Activated B cell treated with CpG ODN at 0.5 μM for 24 hours (primary cell): ENCODE data around the gene PPP3R2. TPM values are rescaled to one million over a fixed set of nuclear protein-coding genes. Genes with fewer than 3 reads are reported as not detected.
"Not testable (repeated sequence)": the region's sequence is repeated elsewhere in the genome, so short reads cannot be mapped to it uniquely, and the experiment has no call there.

Source experiments
- ATAC-seq: fragments of 200-7000 bp; cut with Tn5 transposase; one replicate; pipeline ENCODE4 v1.10.0; 2021; ENCODE audit warnings: low read depth, mild to moderate bottlenecking, moderate library complexity
- CTCF ChIA-PET: fragments of 350-600 bp; sonication (Branson Sonifier 250); formaldehyde crosslinking; loops from one replicate; lab custom pipeline; 2021; ENCODE audit warnings: antibody characterized with exemption; lab: Charles Lee
- POLR2A ChIA-PET: fragments of 350-600 bp; sonication (Branson Sonifier 250); formaldehyde crosslinking; loops from one replicate; lab custom pipeline; 2021; ENCODE audit warnings: antibody characterized with exemption; lab: Charles Lee
- DNase-seq: peaks from one replicate; pipeline ENCODE4 v3.0.0; 2022
- H3K27ac Mint-ChIP-seq: one replicate; pipeline ENCODE4 v1.8.0; 2020; ENCODE audit warnings: mixed read lengths
- H3K27me3 Mint-ChIP-seq: one replicate; pipeline ENCODE4 v1.8.0; 2021; ENCODE audit warnings: mixed read lengths
- H3K36me3 Mint-ChIP-seq: one replicate; pipeline ENCODE4 v1.8.0; 2021; ENCODE audit warnings: low read depth, mixed read lengths
- H3K4me1 Mint-ChIP-seq: one replicate; pipeline ENCODE4 v1.8.0; 2021; ENCODE audit warnings: mixed read lengths
- H3K4me3 Mint-ChIP-seq: one replicate; pipeline ENCODE4 v1.8.0; 2020; ENCODE audit warnings: mild to moderate bottlenecking, mixed read lengths
- H3K9me3 Mint-ChIP-seq: one replicate; pipeline ENCODE4 v1.8.0; 2020; ENCODE audit warnings: mixed read lengths
- intact Hi-C: fragments of 100-400 bp; cut with micrococcal nuclease; formaldehyde crosslinking; loops from one replicate; pipeline ENCODE4 v1.15.1; 2024
- total RNA-seq: library from RNA; stranded (reverse); gene quantifications from 2 replicates; pipeline ENCODE4 v1.2.3, GENCODE V29; 2022
- TF ChIP-seq, protein P1 (sequence below): fragments of 200-600 bp; IDR thresholded peaks from one replicate; pipeline ENCODE4 v1.8.0; 2022; ENCODE audit warnings: antibody characterized with exemption, mild to moderate bottlenecking

Gene PPP3R2
- total RNA-seq, 1 donor from 2014 or later: not detected

DNA sequence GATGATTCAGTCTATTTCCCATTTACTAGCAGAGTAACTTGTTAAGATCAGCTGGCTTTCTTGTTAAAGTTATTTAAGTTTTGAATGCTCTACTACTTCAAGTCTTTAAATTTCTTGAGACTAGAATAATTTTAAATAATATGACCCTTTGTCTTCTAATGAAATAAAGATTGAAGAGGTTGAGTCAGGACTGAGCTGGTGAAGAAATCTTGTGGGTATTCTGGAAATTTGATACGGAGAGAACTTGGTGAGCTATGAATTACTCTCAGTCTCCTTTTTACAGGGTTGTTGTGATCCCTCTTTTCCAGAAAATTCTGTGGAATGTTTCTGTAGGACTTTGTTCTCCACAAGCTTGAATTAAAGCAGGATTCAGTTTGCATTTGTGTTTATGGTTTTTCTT, 31.8 kb downstream of the PPP3R2 start:
- ATAC-seq (no peak), DNase-seq (no peak)
- Mint-ChIP-seq H3K27me3 (no peaks in the 10 kb centered on the region), H3K36me3 (peaks cover 94% of the 10 kb centered on the region), H3K27ac (no peak overlapping the region), H3K4me3 (no peak overlapping the region), H3K4me1 (no peaks in the 10 kb centered on the region), H3K9me3 (peaks cover 8% of the 10 kb centered on the region)
- intact Hi-C loops: no loop called here
- POLR2A ChIA-PET: no interaction called here
- CTCF ChIA-PET: no interaction called here
- TF ChIP-seq, protein P1, sequence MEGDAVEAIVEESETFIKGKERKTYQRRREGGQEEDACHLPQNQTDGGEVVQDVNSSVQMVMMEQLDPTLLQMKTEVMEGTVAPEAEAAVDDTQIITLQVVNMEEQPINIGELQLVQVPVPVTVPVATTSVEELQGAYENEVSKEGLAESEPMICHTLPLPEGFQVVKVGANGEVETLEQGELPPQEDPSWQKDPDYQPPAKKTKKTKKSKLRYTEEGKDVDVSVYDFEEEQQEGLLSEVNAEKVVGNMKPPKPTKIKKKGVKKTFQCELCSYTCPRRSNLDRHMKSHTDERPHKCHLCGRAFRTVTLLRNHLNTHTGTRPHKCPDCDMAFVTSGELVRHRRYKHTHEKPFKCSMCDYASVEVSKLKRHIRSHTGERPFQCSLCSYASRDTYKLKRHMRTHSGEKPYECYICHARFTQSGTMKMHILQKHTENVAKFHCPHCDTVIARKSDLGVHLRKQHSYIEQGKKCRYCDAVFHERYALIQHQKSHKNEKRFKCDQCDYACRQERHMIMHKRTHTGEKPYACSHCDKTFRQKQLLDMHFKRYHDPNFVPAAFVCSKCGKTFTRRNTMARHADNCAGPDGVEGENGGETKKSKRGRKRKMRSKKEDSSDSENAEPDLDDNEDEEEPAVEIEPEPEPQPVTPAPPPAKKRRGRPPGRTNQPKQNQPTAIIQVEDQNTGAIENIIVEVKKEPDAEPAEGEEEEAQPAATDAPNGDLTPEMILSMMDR: no peak

- H3K36me3 Mint-ChIP-seq: peaks cover 94% of the 10 kb centered on the region
- intact Hi-C loops: no loop called here
- no peak overlapping the region for H3K4me3 Mint-ChIP-seq
- no peaks in the 10 kb centered on the region for H3K4me1 Mint-ChIP-seq
- H3K27me3 Mint-ChIP-seq: no peaks in the 10 kb centered on the region
- peaks cover 8% of the 10 kb centered on the region for H3K9me3 Mint-ChIP-seq
- ChIA-PET CTCF (no interaction called here), POLR2A (no interaction called here)
- no peak for DNase-seq
- TF ChIP-seq, protein P1: no peak
- no peak overlapping the region for H3K27ac Mint-ChIP-seq
- no peak for ATAC-seq
These were observed 33.0 kb downstream of the PPP3R2 start for GRCh38 chr9:101561740-101562139.

- H3K27ac Mint-ChIP-seq, POLR2A ChIA-PET, DNase-seq, H3K4me1 Mint-ChIP-seq, ATAC-seq, H3K4me3 Mint-ChIP-seq, H3K27me3 Mint-ChIP-seq, H3K9me3 Mint-ChIP-seq, CTCF ChIA-PET: not testable (repeated sequence)
- intact Hi-C loops: loop anchor here (2.0 kb wide), 1 partner anchor 15 kb away; no protein-coding TSS in a partner anchor
- peaks cover 96% of the 10 kb centered on the region for H3K36me3 Mint-ChIP-seq
These were observed 45.2 kb downstream of the PPP3R2 start for GRCh38 chr9:101549472-101550098.

DNA sequence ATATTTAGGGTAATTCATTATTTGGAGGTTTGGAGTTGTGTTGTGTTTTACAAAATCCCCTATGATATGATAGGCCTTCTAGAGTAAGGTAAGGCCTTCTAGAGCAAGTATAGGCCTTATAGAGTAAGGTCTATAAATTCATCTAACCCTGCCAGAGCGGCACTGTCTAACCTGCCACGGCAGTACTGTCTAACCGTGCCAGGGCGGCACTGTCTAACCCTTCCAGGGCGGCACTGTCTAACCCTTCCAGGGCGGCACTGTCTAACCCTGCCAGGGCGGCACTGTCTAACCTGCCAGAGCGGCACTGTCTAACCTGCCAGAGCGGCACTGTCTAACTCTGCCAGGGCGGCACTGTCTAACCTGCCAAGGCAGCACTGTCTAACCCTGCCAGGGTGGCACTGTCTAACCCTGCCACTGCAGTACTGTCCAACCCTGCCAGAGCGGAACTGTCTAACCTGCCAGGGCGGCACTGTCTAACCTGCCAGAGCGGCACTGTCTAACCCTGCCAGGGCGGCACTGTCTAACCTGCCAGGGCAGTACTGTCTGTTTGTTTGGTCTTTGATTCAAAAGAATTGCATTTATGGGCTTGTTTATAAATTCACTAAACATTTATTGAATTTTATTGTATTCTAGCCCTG, 51.6 kb downstream of the PPP3R2 start:
- TF ChIP-seq, protein P1: no peak
- peaks cover 52% of the 10 kb centered on the region for H3K36me3 Mint-ChIP-seq
- intact Hi-C loops: no loop called here

More for the DNA sequence above, 51.6 kb downstream of the PPP3R2 start:
- ChIA-PET POLR2A (no interaction called here), CTCF (no interaction called here)
- Mint-ChIP-seq H3K9me3 (no peaks in the 10 kb centered on the region), H3K27ac (no peak overlapping the region), H3K27me3 (no peaks in the 10 kb centered on the region), H3K4me3 (no peak overlapping the region), H3K4me1 (no peaks in the 10 kb centered on the region)
- DNase-seq (no peak), ATAC-seq (no peak)

Other genes with a start within 250 kb of the PPP3R2 start
- not detected in 2 replicates for gene BAAT, start 210.0 kb downstream of the PPP3R2 start, total RNA-seq
- gene MRPL50, start 196.4 kb downstream of the PPP3R2 start, total RNA-seq: 14.0 and 16.1 TPM in 2 replicates
- 16.1 and 21.1 TPM in 2 replicates for gene ZNF189, start 196.1 kb downstream of the PPP3R2 start, total RNA-seq
- not detected in 2 replicates for gene ALDOB, start 159.2 kb downstream of the PPP3R2 start, total RNA-seq
- 46.6 and 51.6 TPM in 2 replicates for gene RNF20, start 61.1 kb downstream of the PPP3R2 start, total RNA-seq
- gene GRIN3A, start 143.7 kb upstream of the PPP3R2 start, total RNA-seq: not detected in 2 replicates